ENCODE measurements around the gene JUN. TPM values are rescaled to one million over a fixed set of nuclear protein-coding genes. Genes with fewer than 3 reads are reported as not detected.

Gene JUN
- total RNA-seq, 6 donors from 2014 or later, result 142 to 400 (median 236) TPM

DNA sequence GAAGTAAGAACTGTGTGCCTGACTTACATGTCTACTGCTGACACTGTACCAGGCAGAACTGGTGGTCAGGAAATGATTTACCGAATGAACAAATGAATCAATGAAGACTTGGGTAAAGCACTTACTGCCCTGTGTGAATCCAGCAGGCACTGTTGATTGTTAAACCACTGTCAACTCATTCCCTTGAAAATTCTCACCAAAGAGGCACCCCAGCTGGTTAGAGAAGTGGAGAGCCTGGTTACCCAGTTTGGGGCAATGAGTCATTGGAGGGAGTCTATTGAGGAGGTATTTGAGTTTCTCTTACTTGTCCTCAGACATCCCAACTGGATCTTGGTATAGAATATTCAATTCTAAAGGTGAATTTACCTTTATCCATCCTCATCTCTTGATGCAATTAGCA lies 34.2 kb downstream of the JUN start:
- no peaks in the 10 kb centered on the region for H3K27me3 ChIP-seq

DNA sequence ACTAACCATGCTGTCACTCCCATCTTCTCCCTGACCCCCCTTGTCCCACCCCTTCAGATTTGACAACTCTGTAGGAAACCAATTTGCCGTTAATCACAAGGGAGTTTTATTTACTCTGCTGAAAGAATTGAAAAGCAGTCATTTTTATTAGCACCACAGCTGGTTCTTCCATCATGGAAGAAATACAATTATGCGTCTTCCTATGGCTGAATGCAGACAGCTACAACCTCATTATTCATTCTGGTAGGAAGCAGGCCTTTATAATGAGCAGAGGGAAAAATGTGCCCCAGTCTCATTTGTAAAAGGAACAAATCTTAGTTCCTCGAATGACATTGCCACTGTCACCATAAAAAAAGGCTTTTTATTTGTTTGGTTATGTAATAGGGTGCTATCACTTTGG lies 35.2 kb downstream of the JUN start:
- Histone ChIP-seq H3K36me3 (no peaks in the 10 kb centered on the region), H3K9me3 (no peaks in the 10 kb centered on the region), H3K4me1 (peaks cover 0 to 11% (median 10%) of the 10 kb centered on the region in 4 donors), H3K27ac (no peak overlapping the region), H3K4me3 (no peak overlapping the region), H3K27me3 (no peaks in the 10 kb centered on the region)
- ATAC-seq (ENCODE audit: low FRiP score in 2 of 2) (no peak), DNase-seq (no peak)
- TF ChIP-seq POLR2AphosphoS5 (IDR thresholded peaks at IDR 0.05) (no peak), EP300 (IDR thresholded peaks at IDR 0.05) (no peak), POLR2A (IDR thresholded peaks at IDR 0.05) (no peak)
- TF ChIP-seq, protein P1, sequence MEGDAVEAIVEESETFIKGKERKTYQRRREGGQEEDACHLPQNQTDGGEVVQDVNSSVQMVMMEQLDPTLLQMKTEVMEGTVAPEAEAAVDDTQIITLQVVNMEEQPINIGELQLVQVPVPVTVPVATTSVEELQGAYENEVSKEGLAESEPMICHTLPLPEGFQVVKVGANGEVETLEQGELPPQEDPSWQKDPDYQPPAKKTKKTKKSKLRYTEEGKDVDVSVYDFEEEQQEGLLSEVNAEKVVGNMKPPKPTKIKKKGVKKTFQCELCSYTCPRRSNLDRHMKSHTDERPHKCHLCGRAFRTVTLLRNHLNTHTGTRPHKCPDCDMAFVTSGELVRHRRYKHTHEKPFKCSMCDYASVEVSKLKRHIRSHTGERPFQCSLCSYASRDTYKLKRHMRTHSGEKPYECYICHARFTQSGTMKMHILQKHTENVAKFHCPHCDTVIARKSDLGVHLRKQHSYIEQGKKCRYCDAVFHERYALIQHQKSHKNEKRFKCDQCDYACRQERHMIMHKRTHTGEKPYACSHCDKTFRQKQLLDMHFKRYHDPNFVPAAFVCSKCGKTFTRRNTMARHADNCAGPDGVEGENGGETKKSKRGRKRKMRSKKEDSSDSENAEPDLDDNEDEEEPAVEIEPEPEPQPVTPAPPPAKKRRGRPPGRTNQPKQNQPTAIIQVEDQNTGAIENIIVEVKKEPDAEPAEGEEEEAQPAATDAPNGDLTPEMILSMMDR (IDR thresholded peaks at IDR 0.05), result no peak
- WGBS, 2 donors, result 46 to 52% methylated on average over 3 of the region's 3 CpGs

More for the DNA sequence above, 34.2 kb downstream of the JUN start:
- no peak for TF ChIP-seq POLR2AphosphoS5 (IDR thresholded peaks at IDR 0.05)
- no peak for TF ChIP-seq POLR2A (IDR thresholded peaks at IDR 0.05)
- TF ChIP-seq EP300 (IDR thresholded peaks at IDR 0.05), result no peak
- TF ChIP-seq, protein P1 (IDR thresholded peaks at IDR 0.05), result no peak
- ATAC-seq (ENCODE audit: low FRiP score in 2 of 2), result no peak
- 67 to 82% methylated on average over 1 of the region's 1 CpG for WGBS, 2 donors
- Histone ChIP-seq H3K27ac (no peak overlapping the region), H3K36me3 (no peaks in the 10 kb centered on the region), H3K4me3 (no peak overlapping the region), H3K9me3 (no peaks in the 10 kb centered on the region), H3K4me1 (peaks cover 8 to 19% (median 13%) of the 10 kb centered on the region in 4 donors)
- no peak for DNase-seq

DNA sequence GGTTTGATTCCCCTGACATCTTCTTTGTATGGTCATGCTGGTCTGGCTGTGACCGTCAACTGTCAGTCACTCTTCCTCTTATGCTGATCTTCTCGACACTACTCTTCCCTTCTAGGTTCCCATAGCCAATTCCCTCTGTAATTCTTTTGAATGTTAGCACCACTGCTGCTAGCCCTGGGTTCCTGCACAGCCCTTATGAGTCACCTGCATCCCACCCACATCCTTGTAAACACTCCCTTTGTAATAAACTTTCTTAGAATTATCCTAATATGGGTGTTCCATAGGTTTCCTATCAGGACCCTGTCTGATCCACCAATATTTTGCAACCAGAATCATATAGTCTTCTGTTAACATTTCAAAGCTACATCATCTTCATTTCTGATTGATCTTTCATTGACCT lies 37.1 kb downstream of the JUN start:
- no peak overlapping the region for H3K4me3 ChIP-seq
- no peaks in the 10 kb centered on the region for H3K4me1 ChIP-seq
- TF ChIP-seq POLR2A (IDR thresholded peaks at IDR 0.05), result no peak
- no peak for TF ChIP-seq EP300 (IDR thresholded peaks at IDR 0.05)
- TF ChIP-seq, protein P1 (IDR thresholded peaks at IDR 0.05), result no peak
- TF ChIP-seq POLR2AphosphoS5 (IDR thresholded peaks at IDR 0.05), result no peak
- WGBS, 2 donors, result 91 to 94% methylated on average over 2 of the region's 2 CpGs
- no peak overlapping the region for H3K27ac ChIP-seq
- H3K36me3 ChIP-seq, result no peaks in the 10 kb centered on the region
- H3K27me3 ChIP-seq, result no peaks in the 10 kb centered on the region
- no peak for DNase-seq
- ATAC-seq (ENCODE audit: low FRiP score in 2 of 2), result no peak
- no peaks in the 10 kb centered on the region for H3K9me3 ChIP-seq

DNA sequence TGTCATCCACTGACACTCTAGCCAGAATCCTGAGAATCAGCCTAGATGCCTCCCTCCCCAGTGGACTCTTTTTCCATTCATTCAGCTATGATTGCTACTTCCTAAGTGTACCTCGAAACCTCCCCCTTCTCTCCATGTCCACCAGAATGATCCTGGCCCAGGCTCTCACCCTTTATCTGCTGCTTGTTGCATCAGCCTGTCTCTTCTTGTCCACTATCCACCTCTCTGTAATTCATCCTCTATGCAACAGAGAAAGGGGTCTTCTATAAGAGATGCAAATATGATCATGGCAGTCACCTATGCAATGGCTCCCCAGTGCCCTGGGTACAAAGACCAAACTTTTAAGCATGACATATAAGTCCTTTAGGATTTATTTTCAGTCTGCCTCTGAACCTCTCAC lies 37.7 kb downstream of the JUN start:
- WGBS, 2 donors, result 89 to 95% methylated on average over 1 of the region's 1 CpG

DNA sequence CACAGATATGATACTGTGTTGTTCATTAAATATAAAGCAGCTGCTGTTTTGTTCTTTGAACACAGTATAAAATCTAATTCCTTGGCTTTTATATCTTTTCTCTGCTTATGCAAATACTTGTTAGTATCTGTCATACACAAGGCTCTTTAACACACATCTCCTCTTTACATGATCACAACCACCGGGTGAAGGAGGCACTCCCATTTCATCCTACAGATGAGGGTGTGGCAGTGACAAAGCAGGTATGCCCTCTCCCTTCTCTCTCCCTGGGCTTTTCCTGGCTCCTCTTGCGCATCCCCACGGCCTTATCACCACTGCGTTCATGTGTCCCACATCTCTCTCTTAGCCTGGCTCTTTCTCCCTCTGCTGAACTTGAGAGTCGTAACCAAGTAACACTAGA lies 38.2 kb downstream of the JUN start:
- DNase-seq (no peak), ATAC-seq (ENCODE audit: low FRiP score in 2 of 2) (no peak)
- H3K9me3 ChIP-seq, result no peaks in the 10 kb centered on the region
- TF ChIP-seq, protein P1 (IDR thresholded peaks at IDR 0.05), result no peak
- TF ChIP-seq POLR2A (IDR thresholded peaks at IDR 0.05) (no peak), POLR2AphosphoS5 (IDR thresholded peaks at IDR 0.05) (no peak), EP300 (IDR thresholded peaks at IDR 0.05) (no peak)
- 57 to 75% methylated on average over 5 of the region's 5 CpGs for WGBS, 2 donors
- H3K36me3 ChIP-seq, result no peaks in the 10 kb centered on the region
- H3K4me3 ChIP-seq, result no peak overlapping the region
- H3K27me3 ChIP-seq, result no peaks in the 10 kb centered on the region
- H3K4me1 ChIP-seq, result no peaks in the 10 kb centered on the region
- no peak overlapping the region for H3K27ac ChIP-seq

More for the DNA sequence above, 37.7 kb downstream of the JUN start:
- ATAC-seq (ENCODE audit: low FRiP score in 2 of 2), result no peak
- Histone ChIP-seq H3K27me3 (no peaks in the 10 kb centered on the region), H3K9me3 (no peaks in the 10 kb centered on the region), H3K4me1 (no peaks in the 10 kb centered on the region), H3K36me3 (no peaks in the 10 kb centered on the region), H3K27ac (no peak overlapping the region), H3K4me3 (no peak overlapping the region)
- no peak for TF ChIP-seq POLR2A (IDR thresholded peaks at IDR 0.05)
- no peak for TF ChIP-seq EP300 (IDR thresholded peaks at IDR 0.05)
- TF ChIP-seq, protein P1 (IDR thresholded peaks at IDR 0.05), result no peak
- no peak for DNase-seq
